Measurements from ENCODE around the gene SGTA. TPM values are rescaled to one million over a fixed set of nuclear protein-coding genes. Genes with fewer than 3 reads are reported as not detected.

Gene SGTA
- total and polyA plus RNA-seq, 2 of the 8 experiments (the other 6 are each of a cell fraction or from before 2014, with no cell fraction given), result 86.8 to 130 TPM

DNA sequence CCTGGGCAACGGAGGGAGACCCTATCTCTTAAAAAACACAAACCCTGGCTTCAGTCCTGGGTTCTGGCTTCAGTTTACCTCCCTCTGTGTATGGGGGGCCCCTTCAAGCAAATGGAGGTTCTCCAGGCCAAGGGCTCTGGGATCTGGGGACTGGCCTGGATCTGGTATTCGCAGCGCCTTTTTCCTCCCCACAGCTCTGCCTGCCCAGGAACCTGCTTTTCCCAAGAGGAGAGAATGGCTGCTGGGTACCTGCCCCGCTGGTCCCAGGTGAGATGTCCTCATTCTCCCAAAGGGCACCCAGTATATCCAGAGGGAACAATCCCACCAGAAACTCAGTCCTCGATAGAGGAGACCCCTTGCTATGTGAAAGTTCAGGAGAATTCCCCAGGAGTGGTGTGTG is 39.8 kb upstream of the SGTA start (continued):
- TF ChIP-seq, protein P1, sequence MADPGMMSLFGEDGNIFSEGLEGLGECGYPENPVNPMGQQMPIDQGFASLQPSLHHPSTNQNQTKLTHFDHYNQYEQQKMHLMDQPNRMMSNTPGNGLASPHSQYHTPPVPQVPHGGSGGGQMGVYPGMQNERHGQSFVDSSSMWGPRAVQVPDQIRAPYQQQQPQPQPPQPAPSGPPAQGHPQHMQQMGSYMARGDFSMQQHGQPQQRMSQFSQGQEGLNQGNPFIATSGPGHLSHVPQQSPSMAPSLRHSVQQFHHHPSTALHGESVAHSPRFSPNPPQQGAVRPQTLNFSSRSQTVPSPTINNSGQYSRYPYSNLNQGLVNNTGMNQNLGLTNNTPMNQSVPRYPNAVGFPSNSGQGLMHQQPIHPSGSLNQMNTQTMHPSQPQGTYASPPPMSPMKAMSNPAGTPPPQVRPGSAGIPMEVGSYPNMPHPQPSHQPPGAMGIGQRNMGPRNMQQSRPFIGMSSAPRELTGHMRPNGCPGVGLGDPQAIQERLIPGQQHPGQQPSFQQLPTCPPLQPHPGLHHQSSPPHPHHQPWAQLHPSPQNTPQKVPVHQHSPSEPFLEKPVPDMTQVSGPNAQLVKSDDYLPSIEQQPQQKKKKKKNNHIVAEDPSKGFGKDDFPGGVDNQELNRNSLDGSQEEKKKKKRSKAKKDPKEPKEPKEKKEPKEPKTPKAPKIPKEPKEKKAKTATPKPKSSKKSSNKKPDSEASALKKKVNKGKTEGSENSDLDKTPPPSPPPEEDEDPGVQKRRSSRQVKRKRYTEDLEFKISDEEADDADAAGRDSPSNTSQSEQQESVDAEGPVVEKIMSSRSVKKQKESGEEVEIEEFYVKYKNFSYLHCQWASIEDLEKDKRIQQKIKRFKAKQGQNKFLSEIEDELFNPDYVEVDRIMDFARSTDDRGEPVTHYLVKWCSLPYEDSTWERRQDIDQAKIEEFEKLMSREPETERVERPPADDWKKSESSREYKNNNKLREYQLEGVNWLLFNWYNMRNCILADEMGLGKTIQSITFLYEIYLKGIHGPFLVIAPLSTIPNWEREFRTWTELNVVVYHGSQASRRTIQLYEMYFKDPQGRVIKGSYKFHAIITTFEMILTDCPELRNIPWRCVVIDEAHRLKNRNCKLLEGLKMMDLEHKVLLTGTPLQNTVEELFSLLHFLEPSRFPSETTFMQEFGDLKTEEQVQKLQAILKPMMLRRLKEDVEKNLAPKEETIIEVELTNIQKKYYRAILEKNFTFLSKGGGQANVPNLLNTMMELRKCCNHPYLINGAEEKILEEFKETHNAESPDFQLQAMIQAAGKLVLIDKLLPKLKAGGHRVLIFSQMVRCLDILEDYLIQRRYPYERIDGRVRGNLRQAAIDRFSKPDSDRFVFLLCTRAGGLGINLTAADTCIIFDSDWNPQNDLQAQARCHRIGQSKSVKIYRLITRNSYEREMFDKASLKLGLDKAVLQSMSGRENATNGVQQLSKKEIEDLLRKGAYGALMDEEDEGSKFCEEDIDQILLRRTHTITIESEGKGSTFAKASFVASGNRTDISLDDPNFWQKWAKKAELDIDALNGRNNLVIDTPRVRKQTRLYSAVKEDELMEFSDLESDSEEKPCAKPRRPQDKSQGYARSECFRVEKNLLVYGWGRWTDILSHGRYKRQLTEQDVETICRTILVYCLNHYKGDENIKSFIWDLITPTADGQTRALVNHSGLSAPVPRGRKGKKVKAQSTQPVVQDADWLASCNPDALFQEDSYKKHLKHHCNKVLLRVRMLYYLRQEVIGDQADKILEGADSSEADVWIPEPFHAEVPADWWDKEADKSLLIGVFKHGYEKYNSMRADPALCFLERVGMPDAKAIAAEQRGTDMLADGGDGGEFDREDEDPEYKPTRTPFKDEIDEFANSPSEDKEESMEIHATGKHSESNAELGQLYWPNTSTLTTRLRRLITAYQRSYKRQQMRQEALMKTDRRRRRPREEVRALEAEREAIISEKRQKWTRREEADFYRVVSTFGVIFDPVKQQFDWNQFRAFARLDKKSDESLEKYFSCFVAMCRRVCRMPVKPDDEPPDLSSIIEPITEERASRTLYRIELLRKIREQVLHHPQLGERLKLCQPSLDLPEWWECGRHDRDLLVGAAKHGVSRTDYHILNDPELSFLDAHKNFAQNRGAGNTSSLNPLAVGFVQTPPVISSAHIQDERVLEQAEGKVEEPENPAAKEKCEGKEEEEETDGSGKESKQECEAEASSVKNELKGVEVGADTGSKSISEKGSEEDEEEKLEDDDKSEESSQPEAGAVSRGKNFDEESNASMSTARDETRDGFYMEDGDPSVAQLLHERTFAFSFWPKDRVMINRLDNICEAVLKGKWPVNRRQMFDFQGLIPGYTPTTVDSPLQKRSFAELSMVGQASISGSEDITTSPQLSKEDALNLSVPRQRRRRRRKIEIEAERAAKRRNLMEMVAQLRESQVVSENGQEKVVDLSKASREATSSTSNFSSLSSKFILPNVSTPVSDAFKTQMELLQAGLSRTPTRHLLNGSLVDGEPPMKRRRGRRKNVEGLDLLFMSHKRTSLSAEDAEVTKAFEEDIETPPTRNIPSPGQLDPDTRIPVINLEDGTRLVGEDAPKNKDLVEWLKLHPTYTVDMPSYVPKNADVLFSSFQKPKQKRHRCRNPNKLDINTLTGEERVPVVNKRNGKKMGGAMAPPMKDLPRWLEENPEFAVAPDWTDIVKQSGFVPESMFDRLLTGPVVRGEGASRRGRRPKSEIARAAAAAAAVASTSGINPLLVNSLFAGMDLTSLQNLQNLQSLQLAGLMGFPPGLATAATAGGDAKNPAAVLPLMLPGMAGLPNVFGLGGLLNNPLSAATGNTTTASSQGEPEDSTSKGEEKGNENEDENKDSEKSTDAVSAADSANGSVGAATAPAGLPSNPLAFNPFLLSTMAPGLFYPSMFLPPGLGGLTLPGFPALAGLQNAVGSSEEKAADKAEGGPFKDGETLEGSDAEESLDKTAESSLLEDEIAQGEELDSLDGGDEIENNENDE (IDR thresholded peaks at IDR 0.05; ENCODE audit: insufficient replicate concordance, low read length), result no peak

Measured in H1 (cell line).